ENCODE data around the gene RNF112. TPM values are rescaled to one million over a fixed set of nuclear protein-coding genes. Genes with fewer than 3 reads are reported as not detected.
"Not testable (repeated sequence)": the region's sequence is repeated elsewhere in the genome, so short reads cannot be mapped to it uniquely, and the experiment has no call there.

The RNF112 gene
- total RNA-seq, 4 donors from 2014 or later = 2.2 to 7.2 (median 3.9) TPM

DNA sequence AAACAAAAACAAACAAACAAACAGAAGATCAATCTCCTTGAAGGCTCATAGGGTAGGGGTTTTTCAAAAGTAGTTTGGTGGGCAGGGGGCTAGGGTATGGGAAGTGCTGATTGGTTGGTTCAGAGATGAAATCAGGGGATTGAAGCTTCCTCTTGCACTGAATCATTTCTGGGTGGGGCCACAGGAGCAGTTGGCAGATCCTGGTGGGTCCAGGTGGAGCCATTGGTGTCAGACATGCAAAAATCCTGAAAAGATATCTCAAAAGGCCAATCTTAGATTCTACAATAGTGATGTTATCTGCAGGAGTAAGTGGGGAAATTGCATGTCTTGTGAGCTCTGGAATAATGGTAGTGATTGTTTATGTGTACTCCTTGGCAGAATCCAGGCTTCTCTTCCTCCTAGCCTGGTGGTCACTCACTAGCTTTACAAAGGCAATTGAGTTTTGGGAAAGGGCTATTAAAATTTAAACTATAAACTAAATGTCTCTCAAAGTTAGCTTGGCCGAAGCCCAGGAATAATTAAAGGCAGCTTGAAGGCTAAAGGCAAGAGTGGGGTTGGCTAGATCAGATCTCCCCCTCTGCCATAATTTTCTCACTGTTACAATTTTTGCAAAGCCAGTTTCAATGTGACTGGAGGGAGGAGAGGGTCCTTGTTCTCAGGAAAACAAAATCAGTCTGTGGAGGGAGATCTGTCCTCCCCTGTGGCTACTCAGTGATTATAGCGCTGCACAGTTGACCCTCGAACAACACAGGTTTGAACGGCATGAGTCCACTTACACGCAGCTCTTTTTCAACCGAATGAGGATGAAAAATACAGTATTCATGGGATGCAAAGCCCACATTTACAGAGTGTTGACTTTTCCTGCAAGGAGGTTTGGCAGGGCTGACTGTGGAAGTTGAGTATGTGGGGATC lies 45.2 kb downstream of the RNF112 start:
- Histone ChIP-seq H3K4me3 (no peak overlapping the region), H3K27ac (no peak overlapping the region), H3K4me1 (peaks cover 0 to 16% (median 9%) of the 10 kb centered on the region in 4 donors), H3K9me3 (no peaks in the 10 kb centered on the region), H3K36me3 (no peaks in the 10 kb centered on the region), H3K27me3 (no peaks in the 10 kb centered on the region)
- in situ Hi-C loops (cut with MboI; ENCODE audit: low pct_ligation_motif_present in 1 of 4, low pct_unique_long_range_greater_than_20kb in 1 of 4, low sequenced_read_pairs in 3 of 4) = no loop called here
- intact Hi-C loops (cut with DNase I; ENCODE audit: low total_unique reads) = no loop called here
- TF ChIP-seq, protein P1, sequence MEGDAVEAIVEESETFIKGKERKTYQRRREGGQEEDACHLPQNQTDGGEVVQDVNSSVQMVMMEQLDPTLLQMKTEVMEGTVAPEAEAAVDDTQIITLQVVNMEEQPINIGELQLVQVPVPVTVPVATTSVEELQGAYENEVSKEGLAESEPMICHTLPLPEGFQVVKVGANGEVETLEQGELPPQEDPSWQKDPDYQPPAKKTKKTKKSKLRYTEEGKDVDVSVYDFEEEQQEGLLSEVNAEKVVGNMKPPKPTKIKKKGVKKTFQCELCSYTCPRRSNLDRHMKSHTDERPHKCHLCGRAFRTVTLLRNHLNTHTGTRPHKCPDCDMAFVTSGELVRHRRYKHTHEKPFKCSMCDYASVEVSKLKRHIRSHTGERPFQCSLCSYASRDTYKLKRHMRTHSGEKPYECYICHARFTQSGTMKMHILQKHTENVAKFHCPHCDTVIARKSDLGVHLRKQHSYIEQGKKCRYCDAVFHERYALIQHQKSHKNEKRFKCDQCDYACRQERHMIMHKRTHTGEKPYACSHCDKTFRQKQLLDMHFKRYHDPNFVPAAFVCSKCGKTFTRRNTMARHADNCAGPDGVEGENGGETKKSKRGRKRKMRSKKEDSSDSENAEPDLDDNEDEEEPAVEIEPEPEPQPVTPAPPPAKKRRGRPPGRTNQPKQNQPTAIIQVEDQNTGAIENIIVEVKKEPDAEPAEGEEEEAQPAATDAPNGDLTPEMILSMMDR (IDR thresholded peaks at IDR 0.05) = no peak
- no peak for TF ChIP-seq POLR2A (IDR thresholded peaks at IDR 0.05)
- no peak for TF ChIP-seq EP300 (IDR thresholded peaks at IDR 0.05; ENCODE audit: low read depth)
- no peak for TF ChIP-seq POLR2AphosphoS5 (IDR thresholded peaks at IDR 0.05)
- no peak for DNase-seq
- WGBS, 2 donors (ENCODE audit: low coverage in 1 of 2) = 92 to 100% methylated on average over 5 to 6 of the region's 6 CpGs

DNA sequence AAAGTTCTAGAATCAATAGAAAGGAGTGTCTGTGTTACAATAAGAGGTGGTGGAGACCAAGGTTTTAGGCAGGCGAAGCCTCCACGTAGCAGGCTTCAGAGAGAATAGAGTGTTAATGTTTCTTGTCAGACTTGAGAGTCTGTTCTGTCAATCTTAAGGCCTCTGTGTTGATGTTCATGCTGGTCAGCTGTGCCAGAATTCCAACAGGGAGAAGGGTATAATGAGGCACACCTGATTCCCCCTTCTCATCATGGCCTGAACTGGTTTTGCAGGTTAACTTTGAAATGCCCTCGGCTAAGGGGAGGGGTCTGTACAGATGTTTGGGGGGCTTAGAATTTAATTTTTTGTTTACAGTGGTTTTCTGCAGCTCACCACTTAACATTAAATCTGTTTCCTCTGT lies 46.0 kb downstream of the RNF112 start:
- intact Hi-C loops (cut with DNase I; ENCODE audit: low total_unique reads) (no loop called here), in situ Hi-C loops (cut with MboI; ENCODE audit: low pct_ligation_motif_present in 1 of 4, low pct_unique_long_range_greater_than_20kb in 1 of 4, low sequenced_read_pairs in 3 of 4) (no loop called here)
- no peak for TF ChIP-seq POLR2AphosphoS5 (IDR thresholded peaks at IDR 0.05)
- Histone ChIP-seq H3K4me3 (no peak overlapping the region), H3K27ac (no peak overlapping the region), H3K4me1 (peaks cover 0 to 23% (median 10%) of the 10 kb centered on the region in 4 donors), H3K9me3 (no peaks in the 10 kb centered on the region), H3K27me3 (no peaks in the 10 kb centered on the region), H3K36me3 (no peaks in the 10 kb centered on the region)
- WGBS, 2 donors (ENCODE audit: low coverage in 1 of 2) = 73 to 84% methylated on average over 3 of the region's 3 CpGs
- no peak for DNase-seq

DNA sequence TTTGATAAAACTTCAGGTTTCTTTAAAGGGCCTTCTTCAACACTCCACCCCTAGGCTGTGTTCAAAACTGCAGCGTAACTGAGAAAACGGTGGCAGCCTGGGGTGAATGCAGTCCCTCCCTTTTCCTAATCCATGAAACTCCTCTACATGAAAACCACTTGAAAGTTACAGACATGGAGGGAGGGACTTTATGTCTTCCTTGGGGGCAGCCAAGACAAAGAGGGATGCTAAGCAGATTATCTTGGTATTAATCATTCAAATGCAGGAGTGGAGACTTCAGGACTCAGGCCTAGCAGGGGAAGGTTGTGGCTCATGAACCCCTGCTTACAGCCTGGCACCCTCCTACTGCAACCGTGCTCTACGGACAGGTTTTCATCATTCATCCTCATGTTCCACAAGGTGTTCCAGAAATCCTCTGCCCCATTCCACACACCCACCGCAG lies 46.8 kb downstream of the RNF112 start:
- Histone ChIP-seq H3K27me3 (no peaks in the 10 kb centered on the region), H3K36me3 (no peaks in the 10 kb centered on the region), H3K4me3 (no peak overlapping the region), H3K27ac (no peak overlapping the region), H3K9me3 (no peaks in the 10 kb centered on the region), H3K4me1 (peaks cover 2 to 29% (median 12%) of the 10 kb centered on the region in 4 donors)
- WGBS, 2 donors (ENCODE audit: low coverage in 1 of 2) = 80 to 93% methylated on average over 3 to 5 of the region's 5 CpGs
- in situ Hi-C loops (cut with MboI; ENCODE audit: low pct_ligation_motif_present in 1 of 4, low pct_unique_long_range_greater_than_20kb in 1 of 4, low sequenced_read_pairs in 3 of 4) = no loop called here
- DNase-seq = no peak
- no peak for TF ChIP-seq EP300 (IDR thresholded peaks at IDR 0.05; ENCODE audit: low read depth)
- no peak for TF ChIP-seq POLR2AphosphoS5 (IDR thresholded peaks at IDR 0.05)
- TF ChIP-seq POLR2A (IDR thresholded peaks at IDR 0.05) = no peak
- TF ChIP-seq, protein P1 (IDR thresholded peaks at IDR 0.05) = no peak
- intact Hi-C loops (cut with DNase I; ENCODE audit: low total_unique reads) = no loop called here

- H3K4me1 ChIP-seq = peaks cover 7 to 35% (median 17%) of the 10 kb centered on the region in 4 donors
- DNase-seq; H3K27me3 ChIP-seq; H3K4me3 ChIP-seq; H3K36me3 ChIP-seq; intact Hi-C loops (cut with DNase I; ENCODE audit: low total_unique reads); H3K27ac ChIP-seq; H3K9me3 ChIP-seq; in situ Hi-C loops (cut with MboI; ENCODE audit: low pct_ligation_motif_present in 1 of 4, low pct_unique_long_range_greater_than_20kb in 1 of 4, low sequenced_read_pairs in 3 of 4): not testable (repeated sequence)
- WGBS, 2 donors (ENCODE audit: low coverage in 1 of 2) = 94% methylated on average over 4 to 6 of the region's 6 CpGs
These were observed 47.4 kb downstream of the RNF112 start for GRCh38 chr17:19458481-19458880.

DNA sequence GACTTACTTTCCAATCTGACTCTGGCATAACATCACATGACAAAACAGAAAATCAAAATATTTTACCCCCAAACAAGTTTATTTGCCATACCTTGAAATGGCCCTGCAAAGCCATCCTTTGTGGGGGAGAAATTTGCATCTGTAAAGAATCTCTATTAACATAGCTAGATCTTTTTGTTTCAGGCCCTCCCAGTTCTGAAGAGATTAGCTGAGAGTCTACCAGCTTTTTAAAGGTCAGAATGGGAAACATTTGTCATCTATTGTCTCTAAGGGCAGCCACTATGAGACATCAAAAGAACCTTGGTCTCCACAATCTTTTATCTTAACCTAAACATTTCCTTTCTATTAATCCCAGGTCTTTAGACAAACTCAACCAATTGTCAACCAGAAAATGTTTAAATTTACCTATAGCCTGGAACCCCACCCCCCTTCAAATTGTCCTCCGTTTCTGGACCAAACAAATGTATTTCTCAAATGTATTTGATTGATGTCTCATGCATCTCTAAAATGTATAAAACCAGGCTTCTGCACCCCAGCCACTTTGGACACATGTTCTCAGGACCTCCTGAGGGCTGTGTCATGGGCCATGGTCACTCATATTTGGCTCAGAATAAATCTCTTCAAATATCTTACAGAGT lies 48.1 kb downstream of the RNF112 start:
- H3K27ac ChIP-seq; H3K9me3 ChIP-seq; in situ Hi-C loops (cut with MboI; ENCODE audit: low pct_ligation_motif_present in 1 of 4, low pct_unique_long_range_greater_than_20kb in 1 of 4, low sequenced_read_pairs in 3 of 4); H3K4me3 ChIP-seq; DNase-seq; intact Hi-C loops (cut with DNase I; ENCODE audit: low total_unique reads); H3K27me3 ChIP-seq; H3K36me3 ChIP-seq: not testable (repeated sequence)
- WGBS, 2 donors (ENCODE audit: low coverage in 1 of 2) = 83 to 100% methylated on average over 1 of the region's 1 CpG
- H3K4me1 ChIP-seq = peaks cover 14 to 42% (median 24%) of the 10 kb centered on the region in 4 donors

Data from transverse colon (tissue), 4 donors.